Measurements from ENCODE around the gene C13orf46.
"Not testable (repeated sequence)": the region's sequence is repeated elsewhere in the genome, so short reads cannot be mapped to it uniquely, and the experiment has no call there.

C13orf46 gene

DNA sequence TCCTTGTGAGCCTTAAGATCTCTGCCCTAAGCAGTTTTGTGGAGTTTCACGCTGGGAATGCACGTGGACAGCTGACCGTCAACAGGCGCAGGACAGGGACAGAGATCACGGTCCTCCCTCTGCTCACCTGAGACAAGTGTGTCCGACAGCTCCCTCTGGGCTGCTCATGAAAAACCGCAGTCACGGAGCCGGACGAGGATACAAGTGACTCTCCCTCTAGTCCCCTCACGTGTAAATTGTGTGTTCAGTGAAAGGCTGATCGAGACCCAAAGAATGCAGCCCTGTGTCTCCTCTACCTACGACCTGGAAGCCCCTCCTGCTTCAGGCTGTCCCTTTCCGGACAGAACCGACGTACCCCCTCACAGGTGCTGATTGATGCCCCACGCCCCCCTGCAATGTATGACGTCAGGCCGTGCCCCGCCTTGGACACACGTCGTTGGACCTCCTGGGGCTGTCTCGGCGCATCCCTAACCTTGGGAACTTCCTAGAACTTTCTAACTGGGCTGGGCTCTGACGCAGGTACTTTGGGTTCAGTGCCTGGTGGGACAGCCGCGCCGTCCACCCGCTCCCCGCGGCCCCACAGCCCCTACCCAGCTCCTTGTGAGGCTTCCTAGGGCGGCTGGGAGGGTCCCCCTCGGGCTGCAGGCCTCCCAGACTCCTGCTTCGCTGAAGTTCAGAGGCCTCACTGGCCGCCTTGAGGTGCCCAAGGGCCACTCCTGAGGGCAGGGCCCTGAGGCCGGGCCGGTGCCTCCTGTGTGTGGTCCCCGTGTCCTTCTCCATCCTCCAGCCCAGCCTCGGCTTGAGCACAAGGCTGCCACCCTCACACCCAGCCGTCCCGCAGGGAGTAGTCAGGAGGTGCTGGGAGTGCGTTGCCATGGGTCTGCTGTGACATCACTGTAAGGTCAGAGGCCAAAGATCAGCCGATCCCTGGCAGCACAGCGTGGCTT is at the start of gene C13orf46:
C13orf46 (minus strand) TSS at position 859 of the 947 bp plus-strand sequence; CDS start at position 780, 79 bp downstream.
- in situ Hi-C loops (cut with MboI; ENCODE audit: low sequenced_read_pairs) = no loop called here

- in situ Hi-C loops (cut with MboI; ENCODE audit: low sequenced_read_pairs) = no loop called here
These were observed 49.0 kb upstream of the C13orf46 start for GRCh38 chr13:114022876-114023275.

DNA sequence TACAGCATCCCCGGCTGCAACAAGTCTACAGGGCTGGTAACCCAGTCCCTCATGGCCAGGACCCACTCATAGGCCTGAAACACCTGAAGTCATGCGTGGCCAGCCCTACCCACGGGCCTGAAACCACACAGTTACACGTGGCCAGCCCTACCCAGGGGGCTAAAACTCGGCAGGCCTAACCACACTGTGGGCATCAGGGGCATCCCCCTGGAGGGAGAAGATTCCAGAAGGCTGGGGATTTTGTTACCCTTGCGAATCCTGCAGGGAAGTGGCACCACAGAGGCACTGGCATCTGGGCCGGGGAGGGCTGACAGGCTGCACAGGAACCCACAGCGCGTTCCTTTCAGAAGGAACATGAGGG is 48.4 kb upstream of the C13orf46 start:
- in situ Hi-C loops (cut with MboI; ENCODE audit: low sequenced_read_pairs) = no loop called here

- in situ Hi-C loops (cut with MboI; ENCODE audit: low sequenced_read_pairs) = no loop called here
These were observed 47.8 kb upstream of the C13orf46 start for GRCh38 chr13:114021464-114022308.

DNA sequence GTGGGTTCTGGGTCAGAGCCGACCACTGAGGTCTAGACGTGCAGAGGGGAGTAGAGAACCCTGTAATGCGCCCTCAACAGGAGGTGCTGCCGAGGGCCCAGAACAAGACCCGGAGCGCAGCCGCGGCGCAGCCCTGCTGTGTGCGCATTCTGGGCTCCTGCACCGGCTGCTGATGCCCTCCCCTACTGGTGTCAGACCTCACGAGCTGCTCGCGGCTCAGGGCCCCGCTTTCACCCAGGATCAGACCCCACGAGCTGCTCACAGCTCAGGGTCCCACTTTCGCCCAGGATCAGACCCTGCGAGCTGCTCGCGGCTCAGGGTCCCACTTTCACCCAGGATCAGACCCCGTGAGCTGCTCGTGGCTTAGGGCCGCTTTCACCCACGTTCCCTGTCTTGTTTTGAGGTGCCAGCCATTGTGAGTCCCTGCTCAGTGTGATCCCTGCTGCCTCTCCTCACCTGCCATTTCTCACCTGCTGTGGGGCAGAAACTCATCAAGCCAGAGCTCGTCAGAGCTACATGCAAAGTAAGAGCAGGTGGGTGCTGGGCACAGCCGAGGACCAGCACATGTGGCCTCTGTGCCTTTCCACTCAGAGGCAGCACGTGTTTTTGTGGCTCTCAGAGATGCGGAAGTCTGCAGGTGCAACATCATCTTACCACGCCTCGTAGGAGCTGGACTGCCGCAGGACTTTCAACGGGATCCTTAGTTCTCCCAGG is 47.0 kb upstream of the C13orf46 start:
- in situ Hi-C loops (cut with MboI; ENCODE audit: low sequenced_read_pairs) = no loop called here

GRCh38 chr13:114020134-114020533 is 46.3 kb upstream of the C13orf46 start:
- in situ Hi-C loops (cut with MboI; ENCODE audit: low sequenced_read_pairs) = not testable (repeated sequence)

DNA sequence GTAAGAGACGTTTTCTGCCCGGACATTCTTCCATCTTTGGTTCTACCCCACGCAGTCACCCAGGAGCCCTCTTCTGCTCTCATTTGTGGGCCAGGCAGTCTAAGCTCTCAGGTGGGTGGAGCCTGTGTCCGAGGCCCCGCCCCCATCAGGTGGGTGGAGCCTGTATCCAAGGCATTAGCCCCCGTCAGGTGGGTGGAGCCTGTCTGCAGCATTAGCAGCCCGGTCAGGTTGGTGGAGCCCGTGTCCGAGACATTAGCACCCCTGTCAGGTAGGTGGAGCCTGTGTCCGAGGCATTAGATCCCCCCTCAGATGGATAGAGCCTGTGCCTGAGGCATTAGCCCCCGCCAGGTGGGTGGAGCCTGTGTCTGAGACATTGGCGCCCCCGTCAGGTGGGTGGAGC is 45.5 kb upstream of the C13orf46 start:
- in situ Hi-C loops (cut with MboI; ENCODE audit: low sequenced_read_pairs) = no loop called here

- in situ Hi-C loops (cut with MboI; ENCODE audit: low sequenced_read_pairs) = no loop called here
These were observed 44.7 kb upstream of the C13orf46 start for GRCh38 chr13:114018461-114019055.

GRCh38 chr13:114017966-114018365 is 44.1 kb upstream of the C13orf46 start:
- in situ Hi-C loops (cut with MboI; ENCODE audit: low sequenced_read_pairs) = no loop called here

DNA sequence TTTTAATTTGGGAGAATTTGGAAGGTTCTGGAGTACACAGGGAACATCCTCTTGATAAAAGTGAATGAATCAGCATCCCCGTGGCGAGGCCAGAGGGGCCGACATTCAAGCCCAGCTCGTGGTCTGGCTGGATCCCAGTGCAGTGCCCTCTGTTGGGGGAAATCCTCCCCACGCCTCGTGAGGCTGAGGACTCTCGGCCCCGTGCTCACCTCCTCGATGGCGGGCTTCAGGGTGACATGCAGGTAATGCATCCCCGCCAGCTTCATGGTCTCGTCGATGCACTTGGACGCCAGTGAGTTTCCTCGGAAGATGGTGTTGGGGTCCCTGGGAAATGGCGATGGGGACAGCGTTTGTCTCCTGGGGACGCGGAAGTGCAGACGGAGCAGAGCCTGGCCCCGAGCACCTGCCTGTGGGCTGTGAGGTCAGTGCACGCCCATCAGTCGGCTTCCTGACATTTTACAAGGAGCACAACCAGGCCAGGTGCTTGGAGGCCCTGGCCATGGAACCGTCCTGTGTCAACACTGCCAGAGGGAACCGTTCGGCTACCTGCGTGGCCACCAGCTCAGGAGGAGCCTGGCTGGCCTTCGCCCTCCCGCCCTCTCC is 43.3 kb upstream of the C13orf46 start:
- in situ Hi-C loops (cut with MboI; ENCODE audit: low sequenced_read_pairs) = no loop called here

- in situ Hi-C loops (cut with MboI; ENCODE audit: low sequenced_read_pairs) = no loop called here
These were observed 42.6 kb upstream of the C13orf46 start for GRCh38 chr13:114016321-114017027.

DNA sequence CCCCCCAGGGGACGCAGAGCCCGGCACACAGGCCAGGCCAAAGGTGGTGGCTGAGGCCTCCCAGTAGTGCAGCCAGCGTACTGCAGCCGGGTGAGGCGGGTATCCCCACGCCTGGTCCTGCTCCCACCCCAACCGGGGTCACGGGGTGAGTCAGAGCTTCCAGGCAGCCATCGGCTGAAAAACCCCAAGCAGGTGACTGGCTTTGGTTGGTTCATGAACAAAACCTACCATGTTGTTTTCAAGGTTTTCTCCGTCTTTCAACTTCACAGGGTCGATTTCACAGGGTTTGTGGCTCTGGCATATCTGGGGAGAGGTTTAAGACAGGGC is 42.1 kb upstream of the C13orf46 start:
- in situ Hi-C loops (cut with MboI; ENCODE audit: low sequenced_read_pairs) = no loop called here

DNA sequence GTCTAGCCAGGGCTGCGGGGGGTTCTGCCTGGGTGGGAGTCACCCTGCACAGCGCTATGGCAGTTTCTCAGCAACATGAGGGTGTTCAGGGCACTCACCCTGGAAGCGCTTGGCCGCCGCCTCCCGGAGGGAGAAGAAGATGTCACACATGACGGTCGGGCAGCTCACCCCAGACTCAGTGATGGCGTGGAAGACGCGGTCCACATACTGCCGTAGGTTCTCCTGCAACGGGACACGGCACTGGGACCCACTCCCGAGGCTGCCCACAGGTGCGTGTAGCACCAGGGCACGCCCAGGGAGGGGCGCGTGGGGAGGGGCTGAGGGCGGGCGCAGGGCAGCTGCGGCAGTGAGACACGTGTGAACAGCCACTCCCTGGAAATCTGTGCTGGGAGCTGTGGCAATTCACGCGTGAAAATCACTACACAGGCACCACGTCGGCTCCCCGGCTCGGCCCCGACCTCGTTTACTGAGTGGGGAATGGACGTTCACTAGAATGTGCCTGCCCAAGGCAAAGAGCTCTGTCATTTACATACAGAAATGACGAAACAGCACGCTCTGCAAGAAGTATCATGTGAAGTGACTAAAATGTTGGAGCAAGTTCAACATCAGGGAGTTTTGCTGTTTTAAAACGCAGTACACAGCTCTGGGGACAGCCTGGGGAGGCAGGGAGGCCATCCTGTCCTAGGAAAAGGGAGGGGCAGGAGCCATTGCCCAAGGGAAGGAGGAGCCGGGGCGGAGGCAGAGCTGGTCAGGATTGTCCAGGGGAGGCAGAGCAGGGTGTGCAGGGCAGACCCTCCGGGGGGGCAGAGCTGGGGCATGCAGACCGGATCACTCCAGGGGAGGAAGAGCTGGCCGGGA is 41.5 kb upstream of the C13orf46 start:
- in situ Hi-C loops (cut with MboI; ENCODE audit: low sequenced_read_pairs) = no loop called here

DNA sequence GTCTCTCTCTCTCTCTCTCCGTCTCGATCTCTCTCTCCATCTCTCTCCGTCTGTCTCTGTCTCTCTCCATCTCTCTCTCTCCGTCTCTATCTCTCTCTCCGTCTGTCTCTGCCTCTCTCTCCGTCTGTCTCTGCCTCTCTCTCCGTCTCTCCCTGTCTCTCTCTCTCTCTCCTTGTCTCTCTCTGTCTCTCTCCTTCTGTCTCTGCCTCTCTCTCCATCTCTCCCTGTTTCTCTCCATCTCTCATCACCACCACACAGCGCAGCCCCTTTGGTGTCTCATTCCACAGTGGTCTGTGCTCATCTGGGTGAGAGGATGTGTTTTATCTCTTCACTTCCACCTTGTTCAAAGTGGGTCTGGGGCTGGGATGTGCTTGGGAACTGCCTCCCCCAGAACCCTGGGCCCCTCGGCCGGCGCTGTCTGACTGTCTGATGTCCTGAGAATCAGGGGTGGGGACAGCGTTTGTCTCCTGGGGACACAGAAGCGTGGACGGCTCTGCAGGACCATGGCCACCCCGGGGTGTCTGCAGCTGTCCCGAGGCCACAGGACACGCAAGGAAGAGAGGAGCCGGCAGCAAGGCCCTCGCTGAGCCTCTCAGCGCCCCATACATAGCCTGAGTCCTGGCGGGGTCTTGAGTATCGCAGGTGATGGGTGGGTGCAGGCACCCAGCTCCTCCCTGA is 40.2 kb upstream of the C13orf46 start:
- in situ Hi-C loops (cut with MboI; ENCODE audit: low sequenced_read_pairs) = no loop called here

DNA sequence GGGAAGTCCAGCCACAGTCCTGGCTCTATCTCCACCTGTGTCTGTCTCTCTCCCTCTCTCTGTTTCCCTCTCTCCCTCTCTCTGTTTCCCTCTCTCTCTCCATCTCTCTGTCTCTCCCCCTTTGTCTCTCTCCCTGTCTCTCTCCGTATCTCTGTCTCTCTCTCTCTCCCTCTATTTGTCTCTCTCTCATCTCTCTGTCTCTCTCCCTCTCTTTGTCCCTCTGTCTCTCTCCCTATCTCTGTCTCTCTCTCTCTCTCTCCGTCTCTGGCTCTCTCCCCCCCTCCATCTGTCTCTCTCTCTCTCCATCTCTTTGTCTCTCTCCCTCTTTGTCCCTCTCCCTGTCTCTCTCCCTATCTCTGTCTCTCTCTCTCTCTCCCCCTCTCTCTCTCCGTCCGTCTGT is 39.5 kb upstream of the C13orf46 start:
- in situ Hi-C loops (cut with MboI; ENCODE audit: low sequenced_read_pairs) = no loop called here

GRCh38 chr13:114012921-114013320 is 39.0 kb upstream of the C13orf46 start:
- in situ Hi-C loops (cut with MboI; ENCODE audit: low sequenced_read_pairs) = no loop called here

DNA sequence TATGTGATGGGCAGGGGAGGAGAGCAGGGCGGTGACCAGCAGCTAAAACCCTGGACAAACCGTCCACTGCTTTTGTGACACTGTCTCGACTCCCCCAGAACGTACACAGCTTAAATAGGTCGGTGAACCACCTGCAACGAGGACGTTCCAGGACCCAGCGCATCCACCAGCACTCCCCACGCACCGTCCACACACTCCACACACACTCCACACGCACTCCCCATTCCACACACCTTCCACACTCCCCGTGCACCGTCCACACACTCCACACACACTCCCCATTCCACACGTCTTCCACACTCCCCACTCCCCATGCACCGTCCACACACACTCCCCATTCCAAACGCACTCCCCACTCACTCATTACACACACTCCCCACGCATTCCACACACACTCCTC is 38.3 kb upstream of the C13orf46 start:
- in situ Hi-C loops (cut with MboI; ENCODE audit: low sequenced_read_pairs) = no loop called here

- in situ Hi-C loops (cut with MboI; ENCODE audit: low sequenced_read_pairs) = no loop called here
These were observed 37.4 kb upstream of the C13orf46 start for GRCh38 chr13:114011226-114011625.

All from HL-60/S4 (cell line).